ENCODE measurements around the gene KIAA1549. TPM values are rescaled to one million over a fixed set of nuclear protein-coding genes. Genes with fewer than 3 reads are reported as not detected.

Gene KIAA1549
- total and polyA plus RNA-seq, 4 donors: 0.13 to 2.8 (median 0.58) TPM

DNA sequence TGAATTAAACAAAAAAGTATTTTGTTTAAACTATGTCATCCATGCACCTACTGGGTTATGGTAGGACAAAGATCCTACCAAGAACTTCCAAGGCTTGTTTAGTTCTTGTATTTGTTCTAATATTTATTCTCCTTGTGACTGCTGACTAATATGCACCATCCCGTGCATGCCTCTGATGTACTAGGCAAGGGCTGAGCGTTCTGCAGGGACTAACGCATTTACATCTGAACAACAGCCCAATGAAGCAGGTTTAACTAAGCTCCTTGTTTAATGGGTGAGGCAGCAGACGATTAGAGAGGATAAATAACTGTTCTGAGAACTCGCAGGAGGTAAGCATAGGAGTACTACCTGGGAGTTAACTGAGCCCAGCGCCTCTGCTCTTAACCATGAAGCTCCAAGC is 64.9 kb downstream of the KIAA1549 start:
- WGBS, 2 donors: 94 to 95% methylated on average over 6 of the region's 6 CpGs
- ATAC-seq (ENCODE audit: low FRiP score): no peak

DNA sequence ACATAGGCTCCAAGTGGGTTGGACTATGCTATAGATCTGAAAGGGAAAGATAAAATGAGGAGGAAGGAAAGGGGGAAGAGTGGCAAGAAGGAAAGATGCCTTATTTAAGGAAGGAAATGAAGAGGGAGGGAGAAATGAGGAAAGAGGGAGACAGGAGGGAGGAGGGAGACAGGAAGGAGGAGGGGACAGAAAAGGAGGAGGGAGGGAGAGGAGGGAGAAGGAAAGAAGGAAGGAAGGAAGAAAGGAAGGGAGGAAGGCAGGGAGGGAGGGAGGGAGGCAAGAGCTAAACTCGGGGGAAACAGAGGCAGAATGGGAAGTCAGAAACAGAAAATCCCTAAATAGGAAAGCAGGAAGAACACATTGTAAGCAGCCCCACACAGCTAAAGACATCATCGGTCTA is 67.4 kb downstream of the KIAA1549 start:
- Histone ChIP-seq H3K36me3 (ENCODE audit: control insufficient read depth in 1 of 2, insufficient read depth in 2 of 2, low read length in 1 of 2) (no peaks in the 10 kb centered on the region), H3K4me3 (ENCODE audit: low read length in 2 of 2) (no peak overlapping the region), H3K27me3 (ENCODE audit: control insufficient read depth in 1 of 2, insufficient read depth in 2 of 2, low read length in 1 of 2) (no peaks in the 10 kb centered on the region), H3K27ac (ENCODE audit: low read depth in 1 of 2, low read length in 2 of 2) (no peak overlapping the region), H3K9me3 (ENCODE audit: control insufficient read depth, low read length) (no peaks in the 10 kb centered on the region), H3K4me1 (ENCODE audit: control insufficient read depth in 1 of 2, insufficient read depth in 2 of 2, low read length in 2 of 2) (no peaks in the 10 kb centered on the region)
- DNase-seq (no peak), ATAC-seq (ENCODE audit: low FRiP score) (no peak)
- intact Hi-C loops (cut with DNase I): no loop called here
- WGBS, 2 donors: 78 to 81% methylated on average over 2 of the region's 2 CpGs

More for the DNA sequence above, 64.9 kb downstream of the KIAA1549 start:
- Histone ChIP-seq H3K4me1 (ENCODE audit: control insufficient read depth in 1 of 2, insufficient read depth in 2 of 2, low read length in 2 of 2) (no peaks in the 10 kb centered on the region), H3K27ac (ENCODE audit: low read depth in 1 of 2, low read length in 2 of 2) (no peak overlapping the region), H3K4me3 (ENCODE audit: low read length in 2 of 2) (no peak overlapping the region), H3K27me3 (ENCODE audit: control insufficient read depth in 1 of 2, insufficient read depth in 2 of 2, low read length in 1 of 2) (no peaks in the 10 kb centered on the region), H3K36me3 (ENCODE audit: control insufficient read depth in 1 of 2, insufficient read depth in 2 of 2, low read length in 1 of 2) (no peaks in the 10 kb centered on the region), H3K9me3 (ENCODE audit: control insufficient read depth, low read length) (no peaks in the 10 kb centered on the region)
- intact Hi-C loops (cut with DNase I): no loop called here
- DNase-seq: no peak

- intact Hi-C loops (cut with DNase I): no loop called here
- no peak overlapping the region for H3K27ac ChIP-seq (ENCODE audit: low read depth in 1 of 2, low read length in 2 of 2)
- WGBS, 2 donors: 87 to 88% methylated on average over 6 of the region's 6 CpGs
- DNase-seq: no peak
- H3K9me3 ChIP-seq (ENCODE audit: control insufficient read depth, low read length): no peaks in the 10 kb centered on the region
- H3K4me3 ChIP-seq (ENCODE audit: low read length in 2 of 2): no peak overlapping the region
- ATAC-seq (ENCODE audit: low FRiP score): no peak
- peaks cover 0 to 2% of the 10 kb centered on the region in 2 donors for H3K36me3 ChIP-seq (ENCODE audit: control insufficient read depth in 1 of 2, insufficient read depth in 2 of 2, low read length in 1 of 2)
- H3K4me1 ChIP-seq (ENCODE audit: control insufficient read depth in 1 of 2, insufficient read depth in 2 of 2, low read length in 2 of 2): no peaks in the 10 kb centered on the region
- no peaks in the 10 kb centered on the region for H3K27me3 ChIP-seq (ENCODE audit: control insufficient read depth in 1 of 2, insufficient read depth in 2 of 2, low read length in 1 of 2)
Measured at GRCh38 chr7:138911007-138911406, 70.2 kb downstream of the KIAA1549 start.

GRCh38 chr7:138907850-138908249 is 73.3 kb downstream of the KIAA1549 start:
- intact Hi-C loops (cut with DNase I): no loop called here
- H3K36me3 ChIP-seq (ENCODE audit: control insufficient read depth in 1 of 2, insufficient read depth in 2 of 2, low read length in 1 of 2): peaks cover 0 to 2% of the 10 kb centered on the region in 2 donors
- no peak overlapping the region for H3K4me3 ChIP-seq (ENCODE audit: low read length in 2 of 2)
- no peak overlapping the region for H3K27ac ChIP-seq (ENCODE audit: low read depth in 1 of 2, low read length in 2 of 2)
- DNase-seq: no peak
- H3K4me1 ChIP-seq (ENCODE audit: control insufficient read depth in 1 of 2, insufficient read depth in 2 of 2, low read length in 2 of 2): no peaks in the 10 kb centered on the region
- ATAC-seq (ENCODE audit: low FRiP score): no peak
- no peaks in the 10 kb centered on the region for H3K9me3 ChIP-seq (ENCODE audit: control insufficient read depth, low read length)
- H3K27me3 ChIP-seq (ENCODE audit: control insufficient read depth in 1 of 2, insufficient read depth in 2 of 2, low read length in 1 of 2): no peaks in the 10 kb centered on the region
- WGBS, 2 donors: 72 to 75% methylated on average over 8 of the region's 8 CpGs

DNA sequence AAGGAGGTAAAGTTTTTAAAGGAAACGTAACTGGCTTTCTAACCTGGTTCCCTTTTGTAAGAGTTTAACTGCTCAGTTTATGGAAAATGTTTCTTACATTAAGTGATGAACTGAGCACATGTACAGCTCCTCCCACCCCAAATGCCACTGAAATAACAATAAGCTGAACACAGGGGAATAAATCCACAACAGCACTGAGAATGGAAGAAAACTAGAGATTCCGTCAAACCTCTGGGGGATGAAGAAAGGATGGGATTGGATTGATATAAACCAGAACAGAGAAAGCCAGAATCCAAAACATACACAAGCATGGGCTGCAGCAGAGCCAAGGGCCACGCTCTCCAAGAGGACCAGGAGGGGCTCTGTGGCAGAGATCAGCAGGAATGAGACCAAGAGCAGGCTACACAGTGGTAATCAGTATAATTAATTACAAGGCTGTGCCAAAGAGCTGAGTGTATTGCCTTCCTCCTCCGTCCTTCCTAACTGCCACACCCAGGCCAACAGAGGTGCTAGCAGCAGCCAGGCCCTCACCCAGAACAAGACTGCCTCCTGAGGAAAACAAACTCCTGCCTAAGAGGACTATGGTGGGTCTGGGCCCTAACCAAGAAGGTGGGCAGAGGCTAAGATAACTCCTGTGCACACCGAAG is 73.9 kb downstream of the KIAA1549 start:
- Histone ChIP-seq H3K4me3 (ENCODE audit: low read length in 2 of 2) (no peak overlapping the region), H3K9me3 (ENCODE audit: control insufficient read depth, low read length) (no peaks in the 10 kb centered on the region), H3K27me3 (ENCODE audit: control insufficient read depth in 1 of 2, insufficient read depth in 2 of 2, low read length in 1 of 2) (no peaks in the 10 kb centered on the region), H3K27ac (ENCODE audit: low read depth in 1 of 2, low read length in 2 of 2) (no peak overlapping the region), H3K36me3 (ENCODE audit: control insufficient read depth in 1 of 2, insufficient read depth in 2 of 2, low read length in 1 of 2) (peaks cover 0 to 2% of the 10 kb centered on the region in 2 donors), H3K4me1 (ENCODE audit: control insufficient read depth in 1 of 2, insufficient read depth in 2 of 2, low read length in 2 of 2) (no peaks in the 10 kb centered on the region)
- 63 to 70% methylated on average over 5 of the region's 5 CpGs for WGBS, 2 donors
- DNase-seq (no peak), ATAC-seq (ENCODE audit: low FRiP score) (no peak)
- intact Hi-C loops (cut with DNase I): no loop called here

GRCh38 chr7:138903859-138904435 is 77.2 kb downstream of the KIAA1549 start:
- Histone ChIP-seq H3K9me3 (ENCODE audit: control insufficient read depth, low read length) (no peaks in the 10 kb centered on the region), H3K27ac (ENCODE audit: low read depth in 1 of 2, low read length in 2 of 2) (no peak overlapping the region), H3K27me3 (ENCODE audit: control insufficient read depth in 1 of 2, insufficient read depth in 2 of 2, low read length in 1 of 2) (no peaks in the 10 kb centered on the region), H3K4me1 (ENCODE audit: control insufficient read depth in 1 of 2, insufficient read depth in 2 of 2, low read length in 2 of 2) (no peaks in the 10 kb centered on the region), H3K36me3 (ENCODE audit: control insufficient read depth in 1 of 2, insufficient read depth in 2 of 2, low read length in 1 of 2) (peaks cover 0 to 2% of the 10 kb centered on the region in 2 donors), H3K4me3 (ENCODE audit: low read length in 2 of 2) (no peak overlapping the region)
- intact Hi-C loops (cut with DNase I): no loop called here
- 89 to 92% methylated on average over 14 of the region's 14 CpGs for WGBS, 2 donors
- DNase-seq (no peak), ATAC-seq (ENCODE audit: low FRiP score) (no peak)

DNA sequence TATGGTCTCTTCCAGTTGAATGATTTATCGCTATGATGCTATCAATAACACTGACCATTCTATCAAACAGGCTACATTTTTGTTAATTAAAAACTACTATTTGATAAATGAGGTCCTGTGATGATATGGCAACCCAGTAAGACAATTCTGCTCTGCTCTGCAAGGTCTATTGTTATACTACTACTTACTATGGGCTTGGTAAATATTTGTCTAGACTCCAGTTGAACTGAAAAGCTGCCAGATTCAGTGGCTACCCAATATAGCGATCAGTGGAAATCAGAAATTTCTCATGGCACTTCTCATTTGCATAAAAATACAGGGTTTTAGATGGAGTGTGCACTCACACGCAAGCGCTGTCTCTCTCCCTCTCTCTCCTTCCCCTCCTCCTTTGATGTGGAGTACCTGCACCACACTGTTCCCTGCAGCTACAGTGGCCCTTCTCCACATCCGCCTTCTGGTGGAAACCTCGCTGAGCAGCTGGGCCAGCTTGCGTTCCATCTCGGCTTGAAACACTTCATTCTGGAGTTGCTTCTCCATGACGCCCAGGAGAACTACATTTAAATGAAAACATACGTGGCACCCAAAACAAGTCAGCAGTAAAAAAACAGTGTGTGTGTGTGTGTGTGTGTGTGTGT is 77.9 kb downstream of the KIAA1549 start:
- Histone ChIP-seq H3K27ac (ENCODE audit: low read depth in 1 of 2, low read length in 2 of 2) (no peak overlapping the region), H3K9me3 (ENCODE audit: control insufficient read depth, low read length) (no peaks in the 10 kb centered on the region), H3K4me3 (ENCODE audit: low read length in 2 of 2) (no peak overlapping the region), H3K27me3 (ENCODE audit: control insufficient read depth in 1 of 2, insufficient read depth in 2 of 2, low read length in 1 of 2) (no peaks in the 10 kb centered on the region), H3K36me3 (ENCODE audit: control insufficient read depth in 1 of 2, insufficient read depth in 2 of 2, low read length in 1 of 2) (no peaks in the 10 kb centered on the region), H3K4me1 (ENCODE audit: control insufficient read depth in 1 of 2, insufficient read depth in 2 of 2, low read length in 2 of 2) (no peaks in the 10 kb centered on the region)
- 94 to 95% methylated on average over 10 of the region's 10 CpGs for WGBS, 2 donors
- intact Hi-C loops (cut with DNase I): no loop called here
- ATAC-seq (ENCODE audit: low FRiP score) (no peak), DNase-seq (no peak)

GRCh38 chr7:138902161-138902560 is 79.0 kb downstream of the KIAA1549 start:
- Histone ChIP-seq H3K27me3 (ENCODE audit: control insufficient read depth in 1 of 2, insufficient read depth in 2 of 2, low read length in 1 of 2) (no peaks in the 10 kb centered on the region), H3K9me3 (ENCODE audit: control insufficient read depth, low read length) (no peaks in the 10 kb centered on the region), H3K36me3 (ENCODE audit: control insufficient read depth in 1 of 2, insufficient read depth in 2 of 2, low read length in 1 of 2) (no peaks in the 10 kb centered on the region), H3K27ac (ENCODE audit: low read depth in 1 of 2, low read length in 2 of 2) (no peak overlapping the region), H3K4me1 (ENCODE audit: control insufficient read depth in 1 of 2, insufficient read depth in 2 of 2, low read length in 2 of 2) (no peaks in the 10 kb centered on the region), H3K4me3 (ENCODE audit: low read length in 2 of 2) (no peak overlapping the region)
- 89 to 94% methylated on average over 3 of the region's 3 CpGs for WGBS, 2 donors
- DNase-seq (no peak), ATAC-seq (ENCODE audit: low FRiP score) (no peak)
- intact Hi-C loops (cut with DNase I): no loop called here
